Prostate gland (tissue), 2 donors: ENCODE results near the gene ARHGEF19. TPM values are rescaled to one million over a fixed set of nuclear protein-coding genes. Genes with fewer than 3 reads are reported as not detected.
A peak's percentile ranks its signal among the peaks of the same experiment; 100 is the strongest.

Experiments
- DNase-seq: peaks from one replicate; pipeline ENCODE4 v3.0.0-alpha.2; 2019; ENCODE audit warnings: low spot score
- H3K27ac ChIP-seq, 2 donors: fragments of 200-600 bp; sonication (generic); 2 replicates each; pipeline ENCODE4 v1.5.1; 2017 to 2019
- H3K27me3 ChIP-seq: fragments of 200-600 bp; sonication (generic); replicated peaks from 2 replicates; pipeline ENCODE4 v1.5.1; 2019; ENCODE audit not compliant: insufficient read depth
- H3K36me3 ChIP-seq, 2 donors: fragments of 200-600 bp; sonication (generic); 1 replicate in 1 of 2; 2 replicates in 1 of 2; pipeline versions ENCODE4 v1.5.1 to v1.8.1; 2017 to 2019
- H3K4me1 ChIP-seq: fragments of 200-600 bp; sonication (generic); replicated peaks from 2 replicates; pipeline ENCODE4 v1.5.1; 2019
- H3K4me3 ChIP-seq, 2 donors: fragments of 200-600 bp; sonication (generic); 2 replicates each; pipeline ENCODE4 v1.5.1; 2017 to 2019
- H3K9me3 ChIP-seq: fragments of 200-600 bp; sonication (generic); 2 replicates; pipeline ENCODE4 v1.5.1; 2017
- CTCF ChIP-seq, 4 experiments: fragments of 200-600 bp in 2 of 4; fragments of 450-650 bp in 2 of 4; sonication (generic) in 2 of 4; IDR thresholded peaks; 1 replicate in 3 of 4; 2 replicates in 1 of 4; pipeline ENCODE4 v1.5.1; 2016 to 2019; ENCODE audit warnings: antibody characterized with exemption in 4 of 4, mild to moderate bottlenecking in 2 of 4, moderate library complexity in 2 of 4
- POLR2A ChIP-seq: fragments of 450-650 bp; IDR thresholded peaks from one replicate; pipeline ENCODE4 v1.6.1; 2016; ENCODE audit warnings: antibody characterized with exemption, mild to moderate bottlenecking
- POLR2AphosphoS5 ChIP-seq: sonication (generic); formaldehyde crosslinking; IDR thresholded peaks from one replicate; pipeline ENCODE4 v1.6.1; 2017; ENCODE audit warnings: antibody characterized with exemption
- WGBS: methylation state at CpG from one replicate; pipeline ENCODE4 v1.1.5; 2018; 5-methylcytosine and 5-hydroxymethylcytosine counted together
- intact Hi-C: fragments of 100-400 bp; cut with DNase I; formaldehyde crosslinking; loops from one replicate; pipeline ENCODE4 v1.14.2; 2022
- total RNA-seq, 2 donors: library from RNA; depleted of rRNA; stranded (reverse); fragments of >200 nt; gene quantifications; one replicate each; pipeline ENCODE4 v1.1.0, GENCODE V29; 2016

The ARHGEF19 gene
- total RNA-seq, 2 donors from 2014 or later: 13.1 to 18.8 TPM

GRCh38 chr1:16208270-16208987, 4.0 kb downstream of the ARHGEF19 start:
- H3K27ac ChIP-seq: no peak overlapping the region
- H3K27me3 ChIP-seq: no peaks in the 10 kb centered on the region
- H3K4me1 ChIP-seq: no peaks in the 10 kb centered on the region
- WGBS: 69% methylated on average over 13 of the region's 13 CpGs
- intact Hi-C loops: loop anchor here (5.0 kb wide), 2 partner anchors 34 to 144 kb away; partner anchors contain the start of gene FBXO42
- no peaks in the 10 kb centered on the region for H3K9me3 ChIP-seq
- no peaks in the 10 kb centered on the region for H3K36me3 ChIP-seq
- H3K4me3 ChIP-seq: no peak overlapping the region
- DNase-seq: no peak
- TF ChIP-seq POLR2A (no peak), POLR2AphosphoS5 (no peak), CTCF (IDR thresholded peaks at IDR 0.05) (no peak)

DNA sequence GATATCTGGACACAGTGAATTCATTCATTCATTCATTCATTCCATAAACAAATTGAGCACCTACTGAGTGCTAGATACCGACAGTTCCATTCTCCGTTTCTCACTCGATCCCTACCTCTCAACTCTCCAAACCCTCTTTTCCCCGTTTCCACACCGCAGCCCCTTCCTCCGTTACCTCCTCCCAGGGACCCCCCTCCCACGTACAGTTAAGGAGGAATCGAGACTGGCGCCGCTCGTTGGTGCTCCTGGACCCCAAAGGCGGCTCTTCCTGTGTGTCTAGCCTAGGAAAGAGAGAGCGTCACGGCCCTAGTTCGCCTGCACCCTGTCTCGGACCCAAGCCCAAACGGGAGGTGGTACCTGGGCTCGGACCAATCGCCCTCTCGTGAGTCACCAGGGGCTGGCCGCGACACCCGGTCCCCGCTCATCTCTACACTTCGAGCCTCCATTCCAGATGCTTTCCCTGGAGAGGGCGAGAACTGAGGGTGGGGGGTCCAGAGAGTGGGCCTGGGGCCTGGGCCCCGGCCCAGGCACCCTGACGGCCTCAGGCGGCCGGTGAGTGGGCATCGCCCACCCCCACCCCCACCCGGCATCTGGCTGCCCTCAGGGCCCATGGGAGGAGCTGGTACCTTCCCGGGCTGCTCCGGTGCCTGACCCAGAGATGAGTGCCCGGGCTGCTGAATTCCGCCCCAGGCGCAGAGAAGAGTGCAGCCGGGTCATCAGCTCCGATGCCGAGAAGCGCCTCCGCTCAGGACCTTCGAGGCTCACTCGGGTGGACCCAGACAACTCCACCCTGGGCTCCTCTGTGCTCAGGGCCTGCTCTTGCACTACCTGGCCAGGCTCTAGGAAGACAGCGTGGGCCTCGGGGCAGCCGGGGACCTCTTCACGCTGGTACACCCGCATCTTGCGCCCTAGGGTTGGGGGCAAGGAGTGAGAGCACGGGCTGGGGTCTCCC, 4.9 kb downstream of the ARHGEF19 start:
- intact Hi-C loops: loop anchor here (5.0 kb wide), 2 partner anchors 35 to 145 kb away; partner anchors contain the start of gene FBXO42
- 57% methylated on average over 51 of the region's 51 CpGs for WGBS
- no peaks in the 10 kb centered on the region for H3K9me3 ChIP-seq
- no peaks in the 10 kb centered on the region for H3K27me3 ChIP-seq
- H3K27ac ChIP-seq: peak overlapping the region; percentile 86 to 87
- H3K4me3 ChIP-seq: peak overlapping the region; percentile 47
- DNase-seq: no peak
- no peaks in the 10 kb centered on the region for H3K4me1 ChIP-seq
- no peak for TF ChIP-seq CTCF (IDR thresholded peaks at IDR 0.05)
- no peak for TF ChIP-seq POLR2A
- TF ChIP-seq POLR2AphosphoS5: no peak
- H3K36me3 ChIP-seq: no peaks in the 10 kb centered on the region

DNA sequence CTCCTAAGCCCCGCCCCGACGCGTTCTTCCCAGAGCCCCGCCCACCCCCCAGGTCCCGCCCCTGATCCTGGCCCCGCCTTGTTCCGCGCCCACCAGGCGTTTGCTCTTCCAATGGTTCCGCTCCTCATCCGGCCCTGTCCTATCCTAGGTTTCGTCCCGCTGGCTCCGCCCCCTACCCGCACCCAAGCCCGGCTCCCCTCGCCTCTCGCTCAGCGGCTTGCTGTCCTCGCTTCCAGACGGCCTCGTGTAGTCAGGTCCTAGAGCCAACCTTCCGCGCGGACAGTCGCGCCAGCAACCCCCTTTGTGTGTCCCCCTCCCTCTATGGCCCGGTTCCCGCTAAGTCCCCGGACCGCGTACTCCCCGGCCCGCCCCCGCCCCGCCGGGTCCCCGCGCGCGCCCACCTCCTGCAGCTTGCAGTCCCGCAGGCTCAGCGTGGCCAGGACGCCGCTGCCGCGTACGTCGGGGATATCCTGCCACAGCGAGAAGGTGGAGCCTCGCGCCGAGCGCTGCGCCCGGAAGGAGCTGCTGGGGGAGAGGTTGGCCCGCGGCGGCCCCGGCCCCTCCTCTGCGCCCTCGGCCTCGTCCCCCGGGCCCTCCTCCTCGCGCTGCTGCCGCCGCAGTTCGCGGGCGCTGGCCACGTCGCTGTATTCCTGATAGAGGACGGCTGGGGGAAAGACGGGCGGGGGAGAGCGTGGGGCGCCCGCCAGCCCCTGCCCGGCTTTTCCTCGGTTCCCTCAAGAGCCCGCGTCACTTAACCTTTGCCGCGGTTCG, 5.7 kb downstream of the ARHGEF19 start:
- TF ChIP-seq POLR2AphosphoS5: peak; percentile 81
- peak; percentile 84 for TF ChIP-seq POLR2A
- no peak for TF ChIP-seq CTCF (IDR thresholded peaks at IDR 0.05)
- Histone ChIP-seq H3K4me3 (peak overlapping the region; percentile 47), H3K4me1 (no peaks in the 10 kb centered on the region), H3K9me3 (no peaks in the 10 kb centered on the region), H3K27me3 (no peaks in the 10 kb centered on the region), H3K27ac (peak overlapping the region; percentile 86 to 87), H3K36me3 (no peaks in the 10 kb centered on the region)
- peak; percentile 98 for DNase-seq
- intact Hi-C loops: loop anchor here (5.0 kb wide), 2 partner anchors 36 to 146 kb away; partner anchors contain the start of gene FBXO42
- WGBS: 1% methylated on average over 73 of the region's 87 CpGs

GRCh38 chr1:16205891-16206546, 6.4 kb downstream of the ARHGEF19 start:
- Histone ChIP-seq H3K9me3 (no peaks in the 10 kb centered on the region), H3K36me3 (no peaks in the 10 kb centered on the region), H3K4me1 (no peaks in the 10 kb centered on the region), H3K27ac (peak overlapping the region; percentile 64 to 87), H3K4me3 (peak overlapping the region; percentile 35 to 47), H3K27me3 (no peaks in the 10 kb centered on the region)
- DNase-seq: no peak
- TF ChIP-seq POLR2AphosphoS5 (no peak), CTCF (IDR thresholded peaks at IDR 0.05) (no peak)
- 39% methylated on average over 38 of the region's 38 CpGs for WGBS
- intact Hi-C loops: loop anchor here (5.0 kb wide), 2 partner anchors 36 to 146 kb away; partner anchors contain the start of gene FBXO42
